ENCODE results near the gene ATXN7L1.

The ATXN7L1 gene

DNA sequence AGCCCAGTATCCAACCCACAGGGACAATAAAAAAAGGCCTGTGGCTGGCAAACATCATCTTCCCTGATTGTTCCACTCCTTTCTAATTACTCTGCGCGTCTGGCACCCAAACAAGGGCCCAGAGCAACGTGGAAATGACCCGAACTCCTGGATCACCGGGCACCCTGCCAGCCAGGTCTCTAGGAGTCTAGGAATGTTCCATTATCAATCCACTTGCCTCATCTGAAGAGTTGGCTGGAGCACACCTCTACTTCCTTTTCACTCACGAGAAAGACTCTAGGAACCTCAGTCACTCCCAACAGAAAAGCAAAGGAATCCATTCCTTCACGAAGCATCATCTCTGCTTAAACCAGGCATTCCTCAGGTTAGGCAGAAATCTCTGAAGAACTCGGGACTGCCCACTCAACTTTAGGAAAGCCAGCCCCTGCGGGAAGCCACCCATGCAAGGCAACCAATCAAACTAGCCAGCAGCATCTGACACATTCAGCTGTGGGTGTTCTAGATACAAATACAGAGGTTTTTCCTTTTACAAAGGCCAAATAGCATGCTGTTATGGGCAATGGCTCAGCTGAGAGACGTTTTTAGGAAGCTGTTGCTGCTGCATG lies 37.7 kb downstream of the ATXN7L1 start (continued):
- TF ChIP-seq, protein P1, sequence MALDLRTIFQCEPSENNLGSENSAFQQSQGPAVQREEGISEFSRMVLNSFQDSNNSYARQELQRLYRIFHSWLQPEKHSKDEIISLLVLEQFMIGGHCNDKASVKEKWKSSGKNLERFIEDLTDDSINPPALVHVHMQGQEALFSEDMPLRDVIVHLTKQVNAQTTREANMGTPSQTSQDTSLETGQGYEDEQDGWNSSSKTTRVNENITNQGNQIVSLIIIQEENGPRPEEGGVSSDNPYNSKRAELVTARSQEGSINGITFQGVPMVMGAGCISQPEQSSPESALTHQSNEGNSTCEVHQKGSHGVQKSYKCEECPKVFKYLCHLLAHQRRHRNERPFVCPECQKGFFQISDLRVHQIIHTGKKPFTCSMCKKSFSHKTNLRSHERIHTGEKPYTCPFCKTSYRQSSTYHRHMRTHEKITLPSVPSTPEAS (tag by site-specific recombination; IDR thresholded peaks at IDR 0.05): no peak
- TF ChIP-seq ZSCAN16 (tag by site-specific recombination; IDR thresholded peaks at IDR 0.05) (no peak), ZNF529 (tag by site-specific recombination; IDR thresholded peaks at IDR 0.05; ENCODE audit: insufficient replicate concordance) (no peak), ZNF423 (tag by site-specific recombination; IDR thresholded peaks at IDR 0.05) (no peak), MZF1 (tag by site-specific recombination; IDR thresholded peaks at IDR 0.05; ENCODE audit: borderline replicate concordance) (no peak), ZFP41 (tag by site-specific recombination; IDR thresholded peaks at IDR 0.05; ENCODE audit: borderline replicate concordance) (no peak)
- TF ChIP-seq, protein P2, sequence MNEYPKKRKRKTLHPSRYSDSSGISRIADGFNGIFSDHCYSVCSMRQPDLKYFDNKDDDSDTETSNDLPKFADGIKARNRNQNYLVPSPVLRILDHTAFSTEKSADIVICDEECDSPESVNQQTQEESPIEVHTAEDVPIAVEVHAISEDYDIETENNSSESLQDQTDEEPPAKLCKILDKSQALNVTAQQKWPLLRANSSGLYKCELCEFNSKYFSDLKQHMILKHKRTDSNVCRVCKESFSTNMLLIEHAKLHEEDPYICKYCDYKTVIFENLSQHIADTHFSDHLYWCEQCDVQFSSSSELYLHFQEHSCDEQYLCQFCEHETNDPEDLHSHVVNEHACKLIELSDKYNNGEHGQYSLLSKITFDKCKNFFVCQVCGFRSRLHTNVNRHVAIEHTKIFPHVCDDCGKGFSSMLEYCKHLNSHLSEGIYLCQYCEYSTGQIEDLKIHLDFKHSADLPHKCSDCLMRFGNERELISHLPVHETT (tag by site-specific recombination; IDR thresholded peaks at IDR 0.05): no peak
- TF ChIP-seq, protein P3, sequence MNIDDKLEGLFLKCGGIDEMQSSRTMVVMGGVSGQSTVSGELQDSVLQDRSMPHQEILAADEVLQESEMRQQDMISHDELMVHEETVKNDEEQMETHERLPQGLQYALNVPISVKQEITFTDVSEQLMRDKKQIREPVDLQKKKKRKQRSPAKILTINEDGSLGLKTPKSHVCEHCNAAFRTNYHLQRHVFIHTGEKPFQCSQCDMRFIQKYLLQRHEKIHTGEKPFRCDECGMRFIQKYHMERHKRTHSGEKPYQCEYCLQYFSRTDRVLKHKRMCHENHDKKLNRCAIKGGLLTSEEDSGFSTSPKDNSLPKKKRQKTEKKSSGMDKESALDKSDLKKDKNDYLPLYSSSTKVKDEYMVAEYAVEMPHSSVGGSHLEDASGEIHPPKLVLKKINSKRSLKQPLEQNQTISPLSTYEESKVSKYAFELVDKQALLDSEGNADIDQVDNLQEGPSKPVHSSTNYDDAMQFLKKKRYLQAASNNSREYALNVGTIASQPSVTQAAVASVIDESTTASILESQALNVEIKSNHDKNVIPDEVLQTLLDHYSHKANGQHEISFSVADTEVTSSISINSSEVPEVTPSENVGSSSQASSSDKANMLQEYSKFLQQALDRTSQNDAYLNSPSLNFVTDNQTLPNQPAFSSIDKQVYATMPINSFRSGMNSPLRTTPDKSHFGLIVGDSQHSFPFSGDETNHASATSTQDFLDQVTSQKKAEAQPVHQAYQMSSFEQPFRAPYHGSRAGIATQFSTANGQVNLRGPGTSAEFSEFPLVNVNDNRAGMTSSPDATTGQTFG (tag by site-specific recombination; IDR thresholded peaks at IDR 0.05; ENCODE audit: borderline replicate concordance): no peak

DNA sequence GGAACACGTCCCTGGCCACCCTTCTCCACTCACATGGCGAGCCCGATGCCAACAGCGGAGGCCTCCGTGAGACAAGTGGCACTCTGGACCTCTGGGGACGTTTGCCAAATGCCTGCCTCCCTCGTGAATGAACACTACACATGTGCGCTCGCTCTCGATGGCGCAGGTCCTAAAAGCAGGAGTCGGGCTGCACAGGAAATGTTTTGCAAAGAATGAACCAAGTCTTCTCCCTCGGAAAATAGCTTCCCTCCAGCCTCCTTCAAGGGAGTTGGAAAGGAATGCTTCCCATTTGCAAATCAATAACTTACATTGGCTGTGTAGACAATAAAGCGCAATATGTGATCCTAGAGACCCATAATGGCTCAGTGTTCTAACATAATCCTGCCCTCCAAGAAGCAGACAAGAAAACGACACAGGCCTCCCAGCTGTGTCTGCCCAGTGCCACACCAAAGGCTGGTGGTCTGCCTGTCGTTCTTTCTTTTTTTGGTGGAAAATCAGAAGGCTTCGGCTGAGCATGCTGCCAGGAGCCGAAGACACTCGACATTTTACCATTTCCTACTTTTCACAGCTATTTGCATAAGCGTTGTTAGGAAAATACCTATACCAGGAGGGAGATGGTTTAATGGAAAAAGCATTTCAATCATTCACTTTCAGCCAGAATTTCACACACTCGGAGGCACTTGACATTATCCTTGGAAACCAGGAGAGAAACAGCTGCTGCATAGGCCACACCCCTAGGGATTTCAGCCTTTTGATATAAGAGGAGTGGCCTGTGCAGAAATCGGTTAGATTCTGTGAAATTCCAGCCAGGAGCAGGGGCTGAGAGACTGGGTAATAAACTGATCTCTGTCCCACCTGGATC lies 38.4 kb downstream of the ATXN7L1 start:
- Histone ChIP-seq H3K4me3 (ENCODE audit: low read depth, low read length) (no peak overlapping the region), H3K36me3 (ENCODE audit: control insufficient read depth in 2 of 2, insufficient read depth in 1 of 2, low read length in 2 of 2) (no peaks in the 10 kb centered on the region), H3K27ac (ENCODE audit: extremely low read depth, low read depth, low read length) (no peak overlapping the region), H3K4me1 (ENCODE audit: control insufficient read depth, insufficient read depth, low read length) (peaks cover 11% of the 10 kb centered on the region), H3K9me3 (ENCODE audit: control insufficient read depth, insufficient read depth, low read depth, low read length) (no peaks in the 10 kb centered on the region)
- ChIA-PET POLR2A (interaction anchor here (0.7 kb wide), 1 partner anchor 10 kb away, joined by 3 read pairs; no protein-coding TSS in a partner anchor), CTCF (interaction anchor here (0.6 kb wide), 2 partner anchors 32 to 306 kb away, joined by 3 read pairs; no protein-coding TSS in a partner anchor)
- TF ChIP-seq, protein P4, sequence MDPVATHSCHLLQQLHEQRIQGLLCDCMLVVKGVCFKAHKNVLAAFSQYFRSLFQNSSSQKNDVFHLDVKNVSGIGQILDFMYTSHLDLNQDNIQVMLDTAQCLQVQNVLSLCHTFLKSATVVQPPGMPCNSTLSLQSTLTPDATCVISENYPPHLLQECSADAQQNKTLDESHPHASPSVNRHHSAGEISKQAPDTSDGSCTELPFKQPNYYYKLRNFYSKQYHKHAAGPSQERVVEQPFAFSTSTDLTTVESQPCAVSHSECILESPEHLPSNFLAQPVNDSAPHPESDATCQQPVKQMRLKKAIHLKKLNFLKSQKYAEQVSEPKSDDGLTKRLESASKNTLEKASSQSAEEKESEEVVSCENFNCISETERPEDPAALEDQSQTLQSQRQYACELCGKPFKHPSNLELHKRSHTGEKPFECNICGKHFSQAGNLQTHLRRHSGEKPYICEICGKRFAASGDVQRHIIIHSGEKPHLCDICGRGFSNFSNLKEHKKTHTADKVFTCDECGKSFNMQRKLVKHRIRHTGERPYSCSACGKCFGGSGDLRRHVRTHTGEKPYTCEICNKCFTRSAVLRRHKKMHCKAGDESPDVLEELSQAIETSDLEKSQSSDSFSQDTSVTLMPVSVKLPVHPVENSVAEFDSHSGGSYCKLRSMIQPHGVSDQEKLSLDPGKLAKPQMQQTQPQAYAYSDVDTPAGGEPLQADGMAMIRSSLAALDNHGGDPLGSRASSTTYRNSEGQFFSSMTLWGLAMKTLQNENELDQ (tag by site-specific recombination; IDR thresholded peaks at IDR 0.05; ENCODE audit: low read depth): no peak
- TF ChIP-seq ZNF510 (tag by site-specific recombination; IDR thresholded peaks at IDR 0.05; ENCODE audit: insufficient replicate concordance): no peak
- TF ChIP-seq ZNF549 (tag by site-specific recombination; IDR thresholded peaks at IDR 0.05): no peak
- no peak for TF ChIP-seq ZNF23 (tag by site-specific recombination; IDR thresholded peaks at IDR 0.05; ENCODE audit: borderline replicate concordance)
- TF ChIP-seq KLF8 (tag by site-specific recombination; IDR thresholded peaks at IDR 0.05): no peak
- no peak for TF ChIP-seq ZNF274 (IDR thresholded peaks at IDR 0.05; ENCODE audit: low read length)
- TF ChIP-seq ZNF274 (tag by site-specific recombination; IDR thresholded peaks at IDR 0.05; ENCODE audit: borderline replicate concordance): no peak
- TF ChIP-seq ZXDB (tag by site-specific recombination; IDR thresholded peaks at IDR 0.05): no peak
- TF ChIP-seq, protein P5, sequence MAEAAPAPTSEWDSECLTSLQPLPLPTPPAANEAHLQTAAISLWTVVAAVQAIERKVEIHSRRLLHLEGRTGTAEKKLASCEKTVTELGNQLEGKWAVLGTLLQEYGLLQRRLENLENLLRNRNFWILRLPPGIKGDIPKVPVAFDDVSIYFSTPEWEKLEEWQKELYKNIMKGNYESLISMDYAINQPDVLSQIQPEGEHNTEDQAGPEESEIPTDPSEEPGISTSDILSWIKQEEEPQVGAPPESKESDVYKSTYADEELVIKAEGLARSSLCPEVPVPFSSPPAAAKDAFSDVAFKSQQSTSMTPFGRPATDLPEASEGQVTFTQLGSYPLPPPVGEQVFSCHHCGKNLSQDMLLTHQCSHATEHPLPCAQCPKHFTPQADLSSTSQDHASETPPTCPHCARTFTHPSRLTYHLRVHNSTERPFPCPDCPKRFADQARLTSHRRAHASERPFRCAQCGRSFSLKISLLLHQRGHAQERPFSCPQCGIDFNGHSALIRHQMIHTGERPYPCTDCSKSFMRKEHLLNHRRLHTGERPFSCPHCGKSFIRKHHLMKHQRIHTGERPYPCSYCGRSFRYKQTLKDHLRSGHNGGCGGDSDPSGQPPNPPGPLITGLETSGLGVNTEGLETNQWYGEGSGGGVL (tag by site-specific recombination; IDR thresholded peaks at IDR 0.05): no peak
- TF ChIP-seq, protein P6, sequence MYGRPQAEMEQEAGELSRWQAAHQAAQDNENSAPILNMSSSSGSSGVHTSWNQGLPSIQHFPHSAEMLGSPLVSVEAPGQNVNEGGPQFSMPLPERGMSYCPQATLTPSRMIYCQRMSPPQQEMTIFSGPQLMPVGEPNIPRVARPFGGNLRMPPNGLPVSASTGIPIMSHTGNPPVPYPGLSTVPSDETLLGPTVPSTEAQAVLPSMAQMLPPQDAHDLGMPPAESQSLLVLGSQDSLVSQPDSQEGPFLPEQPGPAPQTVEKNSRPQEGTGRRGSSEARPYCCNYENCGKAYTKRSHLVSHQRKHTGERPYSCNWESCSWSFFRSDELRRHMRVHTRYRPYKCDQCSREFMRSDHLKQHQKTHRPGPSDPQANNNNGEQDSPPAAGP (tag by site-specific recombination; IDR thresholded peaks at IDR 0.05): no peak
- TF ChIP-seq OSR2 (tag by site-specific recombination; IDR thresholded peaks at IDR 0.05): no peak
- no peak for TF ChIP-seq ZNF157 (tag by site-specific recombination; IDR thresholded peaks at IDR 0.05)
- TF ChIP-seq, protein P7, sequence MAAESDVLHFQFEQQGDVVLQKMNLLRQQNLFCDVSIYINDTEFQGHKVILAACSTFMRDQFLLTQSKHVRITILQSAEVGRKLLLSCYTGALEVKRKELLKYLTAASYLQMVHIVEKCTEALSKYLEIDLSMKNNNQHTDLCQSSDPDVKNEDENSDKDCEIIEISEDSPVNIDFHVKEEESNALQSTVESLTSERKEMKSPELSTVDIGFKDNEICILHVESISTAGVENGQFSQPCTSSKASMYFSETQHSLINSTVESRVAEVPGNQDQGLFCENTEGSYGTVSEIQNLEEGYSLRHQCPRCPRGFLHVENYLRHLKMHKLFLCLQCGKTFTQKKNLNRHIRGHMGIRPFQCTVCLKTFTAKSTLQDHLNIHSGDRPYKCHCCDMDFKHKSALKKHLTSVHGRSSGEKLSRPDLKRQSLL (tag by site-specific recombination; IDR thresholded peaks at IDR 0.05): no peak

Measured in HEK293 (cell line).